DND-41 (cell line): ENCODE measurements around the gene KRT28.

Experiments
- ATAC-seq: fragments of 200-7000 bp; cut with Tn5 transposase; 3 replicates; pipeline ENCODE4 v1.9.1; 2021; ENCODE audit warnings: low read depth; ENCODE audit not compliant: insufficient read depth
- DNase-seq: peaks from one replicate; pipeline ENCODE4 v3.0.0-alpha.2; 2020
- H2AFZ ChIP-seq: 2 replicates; pipeline ENCODE4 v1.6.0; 2012; ENCODE audit warnings: low read depth, low read length
- H3K27ac ChIP-seq: 2 replicates; pipeline ENCODE4 v1.5.1; 2012; ENCODE audit warnings: low read length, inconsistent platforms
- H3K27me3 ChIP-seq: fragments of 200-600 bp; sonication (generic); 2 replicates; pipeline ENCODE4 v1.6.0; 2012; ENCODE audit warnings: low read length, mild to moderate bottlenecking, inconsistent platforms; ENCODE audit not compliant: insufficient read depth, poor library complexity
- H3K36me3 ChIP-seq: 2 replicates; pipeline ENCODE4 v1.5.1; 2012; ENCODE audit warnings: low read length, inconsistent platforms; ENCODE audit not compliant: insufficient read depth
- H3K4me1 ChIP-seq: 2 replicates; pipeline ENCODE4 v1.5.1; 2012; ENCODE audit warnings: mild to moderate bottlenecking, low read length; ENCODE audit not compliant: insufficient read depth
- H3K4me2 ChIP-seq: 2 replicates; pipeline ENCODE4 v1.6.0; 2012; ENCODE audit warnings: mild to moderate bottlenecking, moderate library complexity, low read length, inconsistent platforms; ENCODE audit not compliant: insufficient read depth
- H3K4me3 ChIP-seq, 2 experiments: fragments of 200-600 bp in 1 of 2; shearing (Covaris generic) in 1 of 2; 2 replicates each; pipeline ENCODE4 v1.5.1; 2012 to 2016; ENCODE audit warnings: inconsistent platforms in 2 of 2, low read length in 2 of 2, mild to moderate bottlenecking in 2 of 2, low read depth in 1 of 2, moderate library complexity in 1 of 2
- H3K79me2 ChIP-seq: 2 replicates; pipeline ENCODE4 v1.6.0; 2012; ENCODE audit warnings: low read length, inconsistent platforms; ENCODE audit not compliant: insufficient read depth
- H3K9ac ChIP-seq: 2 replicates; pipeline ENCODE4 v1.6.0; 2012; ENCODE audit warnings: low read depth, mild to moderate bottlenecking, inconsistent platforms, low read length, moderate library complexity
- H3K9me3 ChIP-seq: 2 replicates; pipeline ENCODE4 v1.5.1; 2012; ENCODE audit warnings: low read length, moderate library complexity, mild to moderate bottlenecking, inconsistent platforms; ENCODE audit not compliant: insufficient read depth, severe bottlenecking
- H4K20me1 ChIP-seq: 2 replicates; pipeline ENCODE4 v1.6.0; 2012; ENCODE audit warnings: low read length; ENCODE audit not compliant: insufficient read depth
- EZH2 ChIP-seq: IDR thresholded peaks from 3 replicates; pipeline ENCODE4 v1.6.1; 2012; ENCODE audit warnings: borderline replicate concordance, low read depth, mild to moderate bottlenecking, moderate library complexity, low read length, inconsistent platforms; ENCODE audit not compliant: severe bottlenecking
- TF ChIP-seq, protein P1 (sequence below): IDR thresholded peaks from 2 replicates; pipeline ENCODE4 v1.5.1; 2012; ENCODE audit warnings: borderline replicate concordance, low read length, moderate library complexity, mild to moderate bottlenecking; ENCODE audit not compliant: poor library complexity, severe bottlenecking; ENCODE audit errors: extremely low read depth

KRT28 gene

DNA sequence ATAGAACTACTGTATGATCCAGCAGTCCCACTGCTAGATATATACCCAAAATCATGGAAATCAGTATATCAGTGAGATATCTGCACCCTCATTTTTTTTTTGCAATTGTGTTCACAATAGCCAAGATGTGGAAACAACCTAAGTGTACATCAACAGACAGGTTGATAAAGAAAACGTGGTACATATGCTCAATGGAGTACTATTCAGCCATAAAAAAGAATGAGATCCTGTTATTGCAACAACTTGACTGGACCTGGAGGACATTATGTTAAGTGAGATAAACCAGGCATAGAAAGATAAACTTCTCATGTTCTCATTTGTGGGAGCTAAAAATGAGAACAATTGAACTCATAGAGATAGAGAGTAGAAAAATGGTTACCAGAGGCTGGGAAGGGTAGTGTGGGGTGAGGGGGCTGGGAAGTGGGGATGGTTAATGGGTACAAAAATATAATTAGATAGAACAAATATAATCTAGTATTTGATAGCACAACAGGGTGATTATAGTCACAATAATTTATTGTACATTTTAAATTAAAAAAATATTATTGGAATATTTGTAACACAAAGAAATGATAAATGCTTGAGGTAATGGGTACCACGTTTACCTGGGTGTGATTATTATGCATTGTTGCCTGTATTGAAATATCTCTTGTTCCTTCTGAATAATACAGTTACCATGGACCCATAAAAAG is 30.5 kb upstream of the KRT28 start:
- TF ChIP-seq, protein P1, sequence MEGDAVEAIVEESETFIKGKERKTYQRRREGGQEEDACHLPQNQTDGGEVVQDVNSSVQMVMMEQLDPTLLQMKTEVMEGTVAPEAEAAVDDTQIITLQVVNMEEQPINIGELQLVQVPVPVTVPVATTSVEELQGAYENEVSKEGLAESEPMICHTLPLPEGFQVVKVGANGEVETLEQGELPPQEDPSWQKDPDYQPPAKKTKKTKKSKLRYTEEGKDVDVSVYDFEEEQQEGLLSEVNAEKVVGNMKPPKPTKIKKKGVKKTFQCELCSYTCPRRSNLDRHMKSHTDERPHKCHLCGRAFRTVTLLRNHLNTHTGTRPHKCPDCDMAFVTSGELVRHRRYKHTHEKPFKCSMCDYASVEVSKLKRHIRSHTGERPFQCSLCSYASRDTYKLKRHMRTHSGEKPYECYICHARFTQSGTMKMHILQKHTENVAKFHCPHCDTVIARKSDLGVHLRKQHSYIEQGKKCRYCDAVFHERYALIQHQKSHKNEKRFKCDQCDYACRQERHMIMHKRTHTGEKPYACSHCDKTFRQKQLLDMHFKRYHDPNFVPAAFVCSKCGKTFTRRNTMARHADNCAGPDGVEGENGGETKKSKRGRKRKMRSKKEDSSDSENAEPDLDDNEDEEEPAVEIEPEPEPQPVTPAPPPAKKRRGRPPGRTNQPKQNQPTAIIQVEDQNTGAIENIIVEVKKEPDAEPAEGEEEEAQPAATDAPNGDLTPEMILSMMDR, result no peak
- no peak for TF ChIP-seq EZH2

DNA sequence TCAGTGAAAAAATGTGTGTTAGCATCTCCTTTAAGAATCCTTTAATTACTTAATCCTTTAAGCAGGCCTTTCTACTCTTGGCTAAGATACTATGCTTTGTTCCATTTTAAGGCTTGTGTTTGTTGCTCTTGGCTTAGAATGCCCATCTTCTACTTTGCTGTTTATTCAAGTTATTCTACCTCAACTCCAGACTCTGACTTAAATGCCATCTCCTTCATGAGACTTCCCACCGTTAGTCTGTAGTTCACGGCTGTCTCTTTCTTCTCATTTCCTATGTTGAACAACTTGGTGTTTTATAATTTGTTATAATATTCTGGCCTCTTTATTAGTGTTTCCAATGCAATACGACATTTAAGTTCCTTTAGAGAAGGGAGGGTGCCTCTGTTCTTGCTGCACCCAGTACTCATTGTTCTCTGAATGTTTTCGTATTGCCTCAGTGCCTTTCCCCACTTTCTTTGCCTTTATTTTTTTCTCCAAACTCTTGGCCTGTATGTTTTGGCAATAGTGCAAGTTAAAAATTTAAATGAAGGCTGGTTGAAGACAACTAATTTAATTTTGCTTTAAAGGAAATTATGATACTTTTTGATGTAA is 28.8 kb upstream of the KRT28 start:
- DNase-seq (no peak), ATAC-seq (no peak)
- Histone ChIP-seq H3K9ac (no peak overlapping the region), H3K36me3 (no peaks in the 10 kb centered on the region), H4K20me1 (no peaks in the 10 kb centered on the region), H3K4me3 (no peak overlapping the region), H3K9me3 (no peaks in the 10 kb centered on the region), H2AFZ (no peak overlapping the region), H3K27ac (no peak overlapping the region), H3K27me3 (no peaks in the 10 kb centered on the region), H3K79me2 (0 out of 2 replicates have a peak, but pooled peaks cover 2% of the 10 kb centered on the region), H3K4me1 (no peaks in the 10 kb centered on the region; the same call in 1 of the 2 replicates), H3K4me2 (no peak overlapping the region)
- TF ChIP-seq, protein P1, result no peak
- no peak for TF ChIP-seq EZH2

More for the DNA sequence above, 30.5 kb upstream of the KRT28 start:
- Histone ChIP-seq H3K36me3 (peaks cover 6% of the 10 kb centered on the region; the same call in 1 of the 2 replicates), H3K4me3 (no peak overlapping the region), H3K79me2 (0 out of 2 replicates have a peak, but pooled peaks cover 2% of the 10 kb centered on the region), H3K27ac (no peak overlapping the region), H3K27me3 (no peaks in the 10 kb centered on the region), H3K4me2 (no peak overlapping the region), H3K4me1 (no peaks in the 10 kb centered on the region; the same call in 1 of the 2 replicates), H4K20me1 (no peaks in the 10 kb centered on the region), H2AFZ (no peak overlapping the region), H3K9ac (no peak overlapping the region), H3K9me3 (no peaks in the 10 kb centered on the region)
- DNase-seq (no peak), ATAC-seq (no peak)

DNA sequence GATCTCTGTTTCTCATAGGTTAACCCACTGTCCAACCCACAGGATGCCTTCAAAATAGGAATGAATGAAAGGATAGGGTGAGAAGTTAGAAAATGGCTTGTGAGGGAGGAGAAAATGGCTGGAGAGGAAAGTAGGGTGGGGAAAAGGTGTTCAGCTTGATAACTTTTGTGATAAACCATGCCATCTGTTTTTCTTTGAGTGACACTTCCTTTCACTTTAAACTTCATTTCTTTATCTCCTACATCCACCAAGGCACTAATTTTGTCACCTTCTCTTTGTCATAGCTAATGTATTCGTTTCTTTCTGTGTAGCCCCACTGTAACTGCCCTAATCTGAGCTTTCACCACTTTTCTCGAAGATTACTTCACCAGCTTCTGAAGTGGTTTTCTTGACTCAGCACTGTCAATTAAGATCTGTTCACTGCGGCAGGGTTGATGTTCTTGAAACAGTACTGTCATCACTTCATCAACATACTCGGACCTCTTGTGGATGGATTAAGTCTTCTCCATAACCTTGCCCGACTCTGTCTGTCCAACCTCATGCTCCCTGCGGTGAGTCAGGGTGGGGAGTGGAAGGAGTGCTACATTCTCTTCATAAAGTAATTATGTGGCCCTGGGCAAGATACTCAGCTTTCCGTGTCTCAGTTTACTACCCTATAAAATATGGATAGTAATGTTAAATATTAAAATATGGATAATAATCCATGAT is 28.1 kb upstream of the KRT28 start:
- Histone ChIP-seq H3K79me2 (0 out of 2 replicates have a peak, but pooled peaks cover 2% of the 10 kb centered on the region), H3K4me1 (no peaks in the 10 kb centered on the region; the same call in 1 of the 2 replicates), H3K36me3 (no peaks in the 10 kb centered on the region), H3K4me3 (no peak overlapping the region), H2AFZ (no peak overlapping the region), H4K20me1 (no peaks in the 10 kb centered on the region), H3K4me2 (no peak overlapping the region), H3K9ac (no peak overlapping the region), H3K27ac (no peak overlapping the region), H3K27me3 (no peaks in the 10 kb centered on the region), H3K9me3 (no peaks in the 10 kb centered on the region)
- TF ChIP-seq EZH2, result no peak
- TF ChIP-seq, protein P1, result no peak
- DNase-seq (no peak), ATAC-seq (peak; percentile 33; the same call in 2 of the 3 replicates)
